Activated CD4-positive, alpha-beta T cell treated with anti-CD3 and anti-CD28 coated beads for 1 hour (primary cell): ENCODE measurements around the gene TNFRSF18.
"Not testable (repeated sequence)": the region's sequence is repeated elsewhere in the genome, so short reads cannot be mapped to it uniquely, and the experiment has no call there.

Experiments used
- DNase-seq: peaks from one replicate; pipeline ENCODE4 v3.0.0-alpha.2; 2020

TNFRSF18 gene

DNA sequence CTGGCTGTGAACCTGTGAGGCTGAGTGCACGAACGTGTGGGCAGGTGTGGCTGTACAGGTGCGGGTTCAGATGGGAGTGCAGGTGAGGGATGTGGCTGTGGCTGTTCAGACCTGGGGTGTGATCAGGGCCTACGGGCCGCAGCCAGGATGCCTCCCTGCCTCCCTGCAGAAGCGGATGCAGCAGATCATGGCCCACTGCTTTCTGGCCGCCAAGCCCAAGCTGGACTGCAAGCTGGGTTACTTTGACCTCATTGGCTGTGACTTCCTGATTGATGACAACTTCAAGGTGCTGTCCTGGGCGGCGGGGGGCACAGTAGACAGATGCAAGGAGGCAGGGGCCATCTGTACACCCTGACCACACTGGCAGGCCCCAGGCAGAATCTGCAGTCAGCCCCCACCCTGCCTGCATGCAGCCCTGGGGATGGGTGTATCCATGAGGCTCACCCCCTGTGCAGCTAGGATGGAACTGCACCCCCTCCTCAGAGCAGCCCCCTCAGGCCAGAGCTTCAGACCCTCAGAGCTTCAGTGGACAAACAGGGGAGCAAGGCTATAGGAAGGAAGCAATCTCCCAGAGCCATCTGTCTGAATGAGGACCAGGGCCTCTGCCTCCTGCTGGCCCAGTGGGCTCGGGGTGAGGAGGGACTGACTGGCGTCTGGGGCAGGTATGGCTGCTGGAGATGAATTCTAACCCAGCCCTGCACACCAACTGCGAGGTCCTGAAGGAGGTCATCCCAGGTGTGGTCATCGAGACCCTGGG is 9.8 kb downstream of the TNFRSF18 start:
- peak; percentile 7 for DNase-seq

DNA sequence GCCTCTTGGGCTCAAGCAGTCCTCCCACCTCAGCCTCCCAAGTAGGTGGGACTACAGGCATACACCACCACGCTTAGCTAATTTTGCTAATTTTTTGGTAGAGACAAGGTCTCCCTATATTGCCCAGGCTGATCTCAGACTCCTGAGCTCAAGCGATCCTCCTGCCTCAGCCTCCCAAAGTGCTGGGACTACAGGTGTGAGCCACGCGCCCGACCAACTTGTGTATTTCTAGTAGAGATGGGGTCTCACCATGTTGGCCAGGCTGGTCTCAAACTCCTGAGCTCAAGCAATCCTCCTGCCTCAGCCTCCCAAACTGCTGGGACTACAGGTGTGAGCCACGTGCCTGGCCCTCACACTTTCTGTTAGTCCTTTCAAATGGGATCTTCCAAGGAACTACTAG is 10.7 kb downstream of the TNFRSF18 start:
- not testable (repeated sequence) for DNase-seq

GRCh38 chr1:1194723-1195122 is 11.7 kb downstream of the TNFRSF18 start:
- no peak for DNase-seq

DNA sequence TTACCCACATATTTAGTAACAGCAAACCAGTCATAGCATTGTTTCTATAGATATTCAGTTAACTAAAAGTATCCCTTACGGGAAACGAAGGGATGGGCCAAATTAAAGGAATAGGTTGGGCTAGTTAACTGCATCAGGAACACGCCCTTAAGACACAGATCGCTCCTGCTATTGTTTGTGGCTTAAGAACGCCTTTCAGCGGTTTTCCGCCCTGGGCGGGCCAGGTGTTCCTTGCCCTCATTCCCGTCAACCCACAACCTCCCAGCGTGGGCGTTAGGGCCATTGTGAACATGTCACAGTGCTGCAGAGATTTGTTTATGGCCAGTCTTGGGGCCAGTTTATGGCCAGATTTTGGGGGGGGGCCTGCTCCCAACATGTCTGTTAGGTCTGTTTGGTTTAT is 14.7 kb downstream of the TNFRSF18 start:
- DNase-seq, result no peak

DNA sequence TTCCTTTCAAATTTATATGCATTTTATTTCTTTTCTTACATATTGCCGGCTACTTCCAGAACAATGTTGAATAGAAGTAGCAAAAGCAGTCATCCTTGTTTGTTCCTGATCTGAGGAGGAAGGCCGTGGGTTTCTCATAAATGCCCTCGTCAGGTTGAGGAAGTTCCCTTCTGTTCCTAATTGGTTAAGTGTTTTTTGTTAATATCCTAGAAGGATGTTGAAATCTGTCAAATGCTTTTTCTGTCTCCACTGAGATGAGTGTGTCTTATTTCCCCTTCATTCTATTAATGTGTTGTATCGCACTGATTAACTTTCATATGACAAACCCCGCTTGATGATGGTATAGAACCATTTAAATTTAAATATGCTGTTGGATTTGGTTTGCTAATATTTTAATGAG is 17.3 kb downstream of the TNFRSF18 start:
- DNase-seq, result no peak

GRCh38 chr1:1187938-1188337 is 18.5 kb downstream of the TNFRSF18 start:
- no peak for DNase-seq

GRCh38 chr1:1185101-1185765 is 21.2 kb downstream of the TNFRSF18 start:
- DNase-seq, result no peak

GRCh38 chr1:1183833-1184775 is 22.3 kb downstream of the TNFRSF18 start:
- no peak for DNase-seq

DNA sequence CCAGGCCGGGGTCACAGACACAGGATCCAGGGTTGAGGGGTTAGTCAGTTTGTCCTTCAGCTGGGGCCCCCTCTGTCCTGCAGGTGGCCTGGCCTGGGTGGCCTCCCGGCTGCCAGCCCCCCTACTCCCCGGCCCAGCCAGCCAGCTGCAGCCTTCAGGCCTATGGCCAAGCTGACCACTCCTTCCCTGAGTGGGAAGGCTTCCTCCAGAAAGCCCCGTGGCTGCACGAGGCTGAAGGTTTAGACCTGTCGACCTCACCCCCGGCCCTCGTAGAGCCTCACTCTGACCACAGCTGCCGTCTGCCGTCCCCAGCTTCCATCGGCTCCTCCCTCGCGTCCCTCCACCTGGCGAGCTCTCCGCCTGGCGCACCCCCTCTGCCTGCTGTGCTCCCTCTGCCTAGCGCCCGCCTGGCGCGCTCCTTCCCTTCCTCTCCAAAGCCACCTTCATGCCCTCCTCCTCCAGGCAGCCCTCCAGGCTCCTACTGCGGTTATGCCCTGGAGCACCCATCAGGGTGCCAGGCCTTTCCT is 23.1 kb downstream of the TNFRSF18 start:
- no peak for DNase-seq

DNA sequence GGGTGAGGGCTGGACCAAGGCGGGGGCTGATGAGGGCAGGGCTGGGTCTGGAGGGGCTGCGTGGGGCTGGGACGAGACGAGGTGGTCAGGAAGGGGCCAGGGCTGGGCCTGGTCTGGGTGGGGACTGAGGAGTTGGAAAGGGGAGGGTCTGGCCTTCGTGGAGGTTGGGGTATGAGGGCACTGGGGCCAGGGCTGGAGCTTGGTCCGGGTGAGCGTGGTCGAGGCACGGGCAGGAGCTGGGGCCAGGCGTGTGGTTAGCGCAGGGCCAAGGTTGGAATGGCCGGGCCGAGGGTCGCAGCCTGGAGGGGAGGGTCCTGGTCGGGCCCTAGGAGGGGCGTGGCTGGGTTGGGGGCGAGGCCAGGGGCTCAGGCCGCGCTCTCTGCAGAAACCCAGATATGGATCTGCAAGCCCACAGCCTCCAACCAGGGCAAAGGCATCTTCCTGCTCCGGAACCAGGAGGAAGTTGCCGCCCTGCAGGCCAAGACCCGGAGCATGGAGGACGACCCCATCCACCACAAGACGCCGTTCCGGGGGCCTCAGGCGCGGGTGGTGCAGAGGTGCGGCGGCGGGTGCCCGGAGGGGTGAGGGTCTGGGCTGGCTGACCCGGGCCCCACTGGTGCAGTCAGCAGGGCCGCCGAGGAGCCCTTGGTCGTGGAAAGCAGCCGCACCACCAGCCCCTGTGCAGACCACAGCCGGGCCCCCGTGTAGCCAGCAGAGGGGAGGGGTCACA is 23.7 kb downstream of the TNFRSF18 start:
- no peak for DNase-seq

- no peak for DNase-seq
Measured at GRCh38 chr1:1181938-1182410, 24.4 kb downstream of the TNFRSF18 start.

GRCh38 chr1:1181129-1181937 is 25.1 kb downstream of the TNFRSF18 start:
- no peak for DNase-seq

DNA sequence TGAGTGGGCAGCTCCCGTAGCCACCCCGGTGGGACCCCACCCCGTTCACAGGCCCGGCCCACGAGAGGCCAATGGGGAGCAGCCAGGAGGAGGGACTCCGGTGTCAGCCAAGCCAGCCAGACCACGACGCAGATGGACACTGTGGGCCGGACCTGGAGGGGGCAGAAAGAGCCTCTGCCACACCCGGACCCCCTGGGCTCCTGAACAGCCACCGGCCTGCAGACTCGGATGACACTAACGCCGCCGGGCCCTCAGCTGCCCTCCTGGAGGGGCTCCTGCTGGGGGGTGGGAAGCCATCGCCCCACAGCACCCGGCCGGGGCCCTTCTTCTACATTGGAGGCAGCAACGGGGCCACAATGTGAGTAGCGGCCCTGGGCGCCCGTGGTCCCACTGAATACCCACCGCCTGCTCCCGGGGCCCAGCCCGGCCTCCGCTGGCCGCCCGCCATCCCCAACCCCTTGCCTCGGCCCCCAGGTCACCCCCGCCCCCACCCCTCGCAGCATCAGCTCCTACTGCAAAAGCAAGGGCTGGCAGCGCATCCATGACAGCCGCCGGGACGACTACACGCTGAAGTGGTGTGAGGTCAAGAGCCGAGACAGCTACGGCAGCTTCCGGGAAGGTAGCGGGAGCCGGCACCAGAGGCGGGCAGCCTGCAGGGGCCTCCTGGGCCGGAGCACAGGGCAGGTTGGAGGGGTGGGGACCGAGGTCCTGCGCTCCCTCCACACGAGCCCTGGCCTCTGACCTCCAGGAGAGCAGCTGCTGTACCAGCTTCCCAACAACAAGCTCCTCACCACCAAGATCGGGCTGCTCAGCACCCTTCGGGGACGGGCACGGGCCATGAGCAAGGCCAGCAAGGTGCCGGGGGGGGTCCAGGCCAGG is 26.2 kb downstream of the TNFRSF18 start:
- no peak for DNase-seq

DNA sequence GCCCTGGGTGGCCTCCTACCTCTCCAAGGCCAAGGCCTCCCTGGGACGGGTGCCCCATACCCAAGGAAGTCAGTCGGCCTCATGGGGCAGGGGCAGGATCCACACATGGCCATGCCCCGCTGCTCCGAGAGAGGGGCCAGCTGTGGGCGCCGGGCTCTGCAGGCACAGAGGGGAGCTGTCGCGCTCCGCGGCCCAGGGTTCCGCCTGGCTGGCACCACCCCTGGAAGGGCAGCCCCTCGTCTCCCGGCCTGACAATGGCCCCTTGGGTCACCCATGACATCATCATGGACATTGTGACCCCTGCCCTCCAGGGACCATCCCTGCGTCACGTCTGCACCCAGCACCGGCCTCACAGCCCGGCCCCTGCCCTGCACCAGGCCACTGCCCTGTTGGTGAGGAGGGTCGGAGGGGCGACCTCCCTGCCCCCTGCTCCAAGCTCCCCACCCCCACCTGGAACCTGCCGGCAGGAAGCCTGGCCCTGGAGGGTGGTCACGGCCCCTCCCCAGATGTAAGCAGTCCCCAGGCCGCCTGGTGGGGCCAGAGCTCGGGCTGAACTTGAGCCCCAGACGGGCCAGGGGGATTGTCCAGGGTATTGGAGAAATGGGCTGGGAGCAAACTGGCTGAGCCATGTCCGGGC is 26.9 kb downstream of the TNFRSF18 start:
- no peak for DNase-seq

DNA sequence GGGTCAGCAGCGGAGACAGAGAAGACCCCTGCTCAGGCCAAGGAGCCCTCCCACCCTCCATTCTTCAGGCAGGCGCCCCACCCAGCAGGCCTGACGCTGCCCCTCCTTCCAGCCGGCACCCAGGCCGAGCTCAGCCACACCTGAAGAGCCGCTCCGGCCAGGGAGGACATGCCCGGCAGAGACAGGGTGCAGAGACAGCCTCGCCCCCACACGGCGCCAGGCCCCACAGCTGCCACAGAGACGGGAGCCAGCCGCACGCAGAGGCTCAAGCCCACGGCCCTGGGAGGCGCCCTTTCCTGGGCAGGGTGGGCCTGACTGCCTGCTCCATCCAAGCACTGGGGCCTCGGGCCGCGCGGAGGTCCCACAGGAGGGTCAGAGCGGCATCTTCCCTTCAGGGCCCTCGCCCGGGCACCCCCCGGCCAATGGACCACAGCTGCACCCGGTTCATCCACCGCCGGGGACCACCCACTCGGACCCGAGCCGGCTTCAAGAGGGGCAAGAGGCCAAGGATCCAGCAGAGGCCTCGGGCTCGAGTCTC is 27.5 kb downstream of the TNFRSF18 start:
- no peak for DNase-seq

DNA sequence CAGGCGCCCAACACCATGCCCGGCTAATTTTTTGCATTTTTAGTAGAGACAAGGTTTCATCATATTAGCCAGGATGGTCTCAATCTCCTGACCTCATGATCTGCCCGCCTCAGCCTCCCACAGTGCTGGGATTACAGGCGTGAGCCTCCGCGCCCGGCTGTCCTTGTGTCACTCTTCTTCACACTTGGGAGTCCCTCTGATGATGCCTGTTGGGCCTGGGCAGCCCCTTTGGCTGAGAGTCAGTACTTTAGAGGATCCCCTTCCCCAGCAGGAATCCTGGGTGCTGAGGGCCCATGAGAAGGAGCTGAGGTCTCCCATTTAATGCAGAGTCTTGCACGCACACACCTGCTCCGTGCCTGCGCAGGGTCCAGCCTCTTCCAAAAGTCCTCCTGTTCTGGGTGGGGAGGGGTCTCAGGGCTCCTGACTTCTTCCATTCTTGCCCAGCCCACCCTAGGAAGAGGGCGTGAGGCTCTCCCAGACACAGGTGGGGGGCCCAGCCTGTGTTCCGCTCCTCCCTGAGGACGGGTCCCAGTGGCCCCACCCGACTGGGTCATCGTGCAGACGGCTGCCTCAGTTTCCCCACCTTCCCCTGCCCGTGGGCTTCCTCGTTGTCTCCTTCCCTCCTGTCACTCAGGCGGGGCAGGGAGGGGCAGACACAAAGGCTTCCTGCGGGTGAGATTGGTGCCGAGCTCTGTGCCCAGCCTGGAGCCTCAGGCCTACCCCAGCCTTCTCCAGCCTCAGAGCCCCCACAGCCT is 28.8 kb downstream of the TNFRSF18 start:
- DNase-seq, result no peak

GRCh38 chr1:1176931-1177330 is 29.5 kb downstream of the TNFRSF18 start:
- DNase-seq, result no peak

DNA sequence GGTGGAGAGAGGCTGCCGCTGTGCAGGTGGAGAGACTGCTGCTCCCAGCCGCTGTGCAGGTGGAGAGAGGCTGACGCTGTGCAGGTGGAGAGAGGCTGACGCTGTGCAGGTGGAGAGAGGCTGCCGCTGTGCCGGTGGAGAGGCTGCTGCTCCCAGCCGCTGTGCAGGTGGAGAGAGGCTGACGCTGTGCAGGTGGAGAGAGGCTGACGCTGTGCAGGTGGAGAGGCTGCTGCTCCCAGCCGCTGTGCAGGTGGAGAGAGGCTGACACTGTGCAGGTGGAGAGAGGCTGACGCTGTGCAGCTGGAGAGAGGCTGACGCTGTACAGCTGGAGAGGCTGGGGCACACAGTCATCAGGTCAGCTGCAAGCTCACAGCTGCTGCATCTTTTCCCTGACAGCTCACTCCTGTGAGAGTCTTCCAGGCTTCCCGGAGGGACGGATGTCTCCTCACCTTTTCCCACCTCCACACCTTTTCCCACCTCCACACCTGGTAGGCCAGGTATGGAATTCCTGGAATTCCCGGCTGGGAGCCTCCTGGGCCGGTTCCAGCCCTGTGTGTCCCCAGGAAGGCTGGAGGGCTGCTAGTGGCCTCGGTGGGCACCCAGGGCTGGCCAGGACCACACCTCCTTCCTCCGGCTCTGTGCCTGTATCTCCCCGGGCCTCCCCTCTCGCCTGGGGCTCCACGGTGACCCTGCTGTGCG is 30.2 kb downstream of the TNFRSF18 start:
- not testable (repeated sequence) for DNase-seq
